IPS-18a (cell line): Measurements from ENCODE around the gene IRAK3.

ENCODE experiments used
- H3K27ac ChIP-seq: one replicate; pipeline ENCODE4 v1.5.1; 2013; ENCODE audit warnings: low read length
- H3K27me3 ChIP-seq: one replicate; pipeline ENCODE4 v1.6.1; 2013; ENCODE audit warnings: mild to moderate bottlenecking, low read length; ENCODE audit not compliant: control insufficient read depth, insufficient read depth
- H3K36me3 ChIP-seq: one replicate; pipeline ENCODE4 v1.6.1; 2013; ENCODE audit warnings: low read depth, low read length; ENCODE audit not compliant: control insufficient read depth
- H3K4me1 ChIP-seq: one replicate; pipeline ENCODE4 v1.6.1; 2013; ENCODE audit warnings: low read depth, low read length; ENCODE audit not compliant: control insufficient read depth
- H3K4me3 ChIP-seq: one replicate; pipeline ENCODE4 v1.5.1; 2013; ENCODE audit warnings: low read length
- H3K9ac ChIP-seq: one replicate; pipeline ENCODE4 v1.6.1; 2013; ENCODE audit warnings: mild to moderate bottlenecking, low read length, moderate library complexity
- H3K9me3 ChIP-seq: one replicate; pipeline ENCODE4 v1.6.1; 2013; ENCODE audit warnings: low read depth, low read length; ENCODE audit not compliant: control insufficient read depth

IRAK3 gene, protein sequence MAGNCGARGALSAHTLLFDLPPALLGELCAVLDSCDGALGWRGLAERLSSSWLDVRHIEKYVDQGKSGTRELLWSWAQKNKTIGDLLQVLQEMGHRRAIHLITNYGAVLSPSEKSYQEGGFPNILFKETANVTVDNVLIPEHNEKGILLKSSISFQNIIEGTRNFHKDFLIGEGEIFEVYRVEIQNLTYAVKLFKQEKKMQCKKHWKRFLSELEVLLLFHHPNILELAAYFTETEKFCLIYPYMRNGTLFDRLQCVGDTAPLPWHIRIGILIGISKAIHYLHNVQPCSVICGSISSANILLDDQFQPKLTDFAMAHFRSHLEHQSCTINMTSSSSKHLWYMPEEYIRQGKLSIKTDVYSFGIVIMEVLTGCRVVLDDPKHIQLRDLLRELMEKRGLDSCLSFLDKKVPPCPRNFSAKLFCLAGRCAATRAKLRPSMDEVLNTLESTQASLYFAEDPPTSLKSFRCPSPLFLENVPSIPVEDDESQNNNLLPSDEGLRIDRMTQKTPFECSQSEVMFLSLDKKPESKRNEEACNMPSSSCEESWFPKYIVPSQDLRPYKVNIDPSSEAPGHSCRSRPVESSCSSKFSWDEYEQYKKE

DNA sequence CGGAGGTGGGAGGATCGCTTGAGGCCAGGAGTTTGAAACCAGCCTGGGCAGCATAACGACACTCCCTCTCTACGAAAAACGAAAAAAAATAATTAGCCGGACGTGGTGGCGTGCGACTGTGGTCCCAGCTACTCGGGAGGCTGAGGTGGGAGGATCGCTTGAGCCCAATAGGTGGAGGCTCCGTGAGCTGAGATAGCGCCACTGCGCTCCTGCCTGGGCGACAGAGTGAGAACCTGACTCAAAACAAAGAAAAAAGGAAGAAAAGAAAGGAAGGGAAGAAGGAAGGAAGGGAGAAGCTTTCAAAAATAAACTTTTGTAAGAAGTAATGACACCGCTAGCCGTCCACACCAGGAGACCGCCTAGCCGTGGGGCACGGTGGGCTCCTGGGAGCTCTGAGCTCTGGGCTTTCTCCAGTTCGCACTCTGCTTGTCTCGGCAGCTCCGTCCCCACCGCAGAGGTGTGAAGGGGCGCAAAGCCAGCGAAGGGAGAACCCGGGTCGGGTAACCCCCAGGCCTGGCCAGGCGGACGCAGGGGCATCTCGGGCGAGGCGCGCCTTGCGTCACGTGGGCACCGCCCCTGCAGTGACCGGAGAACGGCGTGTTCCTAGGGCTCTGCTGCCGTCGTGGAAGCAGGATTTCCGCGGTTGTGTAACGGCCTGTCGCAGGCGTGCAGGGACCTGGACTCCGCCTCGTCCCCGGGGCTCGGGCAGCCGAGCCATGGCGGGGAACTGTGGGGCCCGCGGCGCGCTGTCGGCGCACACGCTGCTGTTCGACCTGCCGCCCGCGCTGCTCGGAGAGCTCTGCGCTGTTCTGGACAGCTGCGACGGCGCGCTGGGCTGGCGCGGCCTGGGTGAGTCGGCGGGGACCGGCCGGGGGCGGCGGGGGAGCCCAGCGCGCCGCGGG, at the start of gene IRAK3:
Gene IRAK3 (plus strand): TSS at position 631 of the 902 bp plus-strand sequence. CDS start 86 bp downstream, at position 717.
- Histone ChIP-seq H3K36me3 (no peaks in the 10 kb centered on the region), H3K4me3 (peak within 1 kb of the TSS; percentile 57), H3K9me3 (no peaks in the 10 kb centered on the region), H3K27me3 (peaks cover 50% of the 10 kb centered on the region), H3K27ac (no peak within 1 kb of the TSS), H3K9ac (peak within 1 kb of the TSS; percentile 27), H3K4me1 (peaks cover 3% of the 10 kb centered on the region)

DNA sequence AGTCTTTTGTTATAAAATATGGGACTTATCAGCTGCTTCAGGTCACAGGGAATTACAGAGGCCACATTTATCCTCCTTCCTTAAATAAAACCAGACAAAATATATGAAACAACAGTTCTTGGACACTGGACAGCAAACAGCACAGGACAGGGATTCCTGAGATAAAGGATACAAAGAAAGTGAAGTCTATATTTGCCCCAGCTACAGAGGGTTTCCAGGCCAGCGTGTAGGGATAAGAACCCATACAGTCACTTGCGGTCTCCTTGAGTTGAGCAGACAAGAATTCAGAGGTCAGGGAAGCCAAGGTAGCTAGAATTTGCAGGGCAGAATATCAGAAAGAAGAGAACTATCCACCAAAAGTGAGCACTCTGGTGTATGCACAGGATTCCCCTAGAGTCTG, 49.7 kb upstream of the IRAK3 start:
- Histone ChIP-seq H3K9me3 (peaks cover 17% of the 10 kb centered on the region), H3K27ac (no peak overlapping the region), H3K27me3 (no peaks in the 10 kb centered on the region), H3K36me3 (peaks cover 7% of the 10 kb centered on the region), H3K9ac (no peak overlapping the region), H3K4me1 (no peaks in the 10 kb centered on the region), H3K4me3 (no peak overlapping the region)

DNA sequence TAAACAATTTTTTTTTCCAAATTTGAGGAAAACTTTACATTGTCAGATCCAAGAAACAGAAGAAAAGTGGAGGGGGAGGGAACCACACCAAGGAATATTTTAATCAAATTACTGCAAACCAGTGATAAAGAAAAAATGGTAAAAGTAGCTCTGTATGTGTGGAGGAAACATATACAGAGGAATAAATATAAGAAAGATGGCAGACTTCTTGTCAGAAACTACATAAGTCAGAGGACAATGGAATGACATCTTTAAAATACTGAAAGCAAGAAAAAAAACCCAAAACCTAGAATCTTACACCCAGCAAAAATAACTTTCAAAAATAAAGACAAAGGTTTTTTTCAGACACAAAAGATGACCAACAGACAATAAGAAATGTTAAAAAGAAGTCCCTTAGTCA, 48.3 kb upstream of the IRAK3 start:
- no peak overlapping the region for H3K4me3 ChIP-seq
- H3K27ac ChIP-seq, result no peak overlapping the region
- peaks cover 17% of the 10 kb centered on the region for H3K9me3 ChIP-seq
- H3K36me3 ChIP-seq, result peaks cover 7% of the 10 kb centered on the region
- no peak overlapping the region for H3K9ac ChIP-seq
- H3K27me3 ChIP-seq, result no peaks in the 10 kb centered on the region
- H3K4me1 ChIP-seq, result peaks cover 3% of the 10 kb centered on the region

DNA sequence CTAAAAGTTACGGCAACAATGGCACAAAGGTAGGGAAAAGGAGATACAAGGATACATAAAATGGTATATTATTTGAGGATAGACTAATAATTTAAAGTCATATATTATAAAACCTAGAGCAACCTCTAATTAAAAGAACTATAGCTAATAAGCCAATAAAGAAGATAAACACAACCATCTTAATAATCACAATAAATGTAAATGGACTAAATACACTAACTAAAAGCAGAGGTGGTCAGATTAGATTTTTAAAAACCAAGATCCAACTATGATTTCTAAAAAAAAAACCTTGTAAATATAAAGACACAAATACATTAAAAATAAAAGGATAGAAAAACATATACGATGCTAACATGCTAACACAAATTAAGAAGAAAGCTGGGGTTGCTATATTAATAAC, 47.7 kb upstream of the IRAK3 start:
- Histone ChIP-seq H3K9me3 (peaks cover 17% of the 10 kb centered on the region), H3K27me3 (no peaks in the 10 kb centered on the region), H3K36me3 (peaks cover 7% of the 10 kb centered on the region), H3K27ac (no peak overlapping the region), H3K9ac (no peak overlapping the region), H3K4me3 (no peak overlapping the region), H3K4me1 (peaks cover 3% of the 10 kb centered on the region)

DNA sequence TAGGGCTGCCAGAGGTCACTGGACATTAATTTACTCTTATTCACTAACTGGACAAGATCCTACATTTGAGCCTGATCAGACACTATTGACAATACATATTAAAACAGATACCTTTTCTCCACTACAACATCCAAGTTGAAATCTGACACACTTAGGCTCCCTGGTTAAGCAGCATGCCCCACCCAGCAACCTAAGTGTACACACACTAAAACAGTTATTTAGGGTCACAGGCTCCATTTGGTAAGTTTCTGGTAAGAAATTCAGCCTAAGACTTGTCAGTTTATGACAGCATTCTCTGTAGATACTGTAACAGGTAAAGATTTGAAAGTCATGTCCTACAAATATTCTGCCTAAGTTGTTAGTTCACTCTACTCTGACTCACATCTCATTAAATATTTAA, 46.2 kb upstream of the IRAK3 start:
- Histone ChIP-seq H3K9ac (no peak overlapping the region), H3K4me1 (peaks cover 3% of the 10 kb centered on the region), H3K27me3 (no peaks in the 10 kb centered on the region), H3K9me3 (peaks cover 17% of the 10 kb centered on the region), H3K27ac (no peak overlapping the region), H3K36me3 (peaks cover 2% of the 10 kb centered on the region), H3K4me3 (no peak overlapping the region)

DNA sequence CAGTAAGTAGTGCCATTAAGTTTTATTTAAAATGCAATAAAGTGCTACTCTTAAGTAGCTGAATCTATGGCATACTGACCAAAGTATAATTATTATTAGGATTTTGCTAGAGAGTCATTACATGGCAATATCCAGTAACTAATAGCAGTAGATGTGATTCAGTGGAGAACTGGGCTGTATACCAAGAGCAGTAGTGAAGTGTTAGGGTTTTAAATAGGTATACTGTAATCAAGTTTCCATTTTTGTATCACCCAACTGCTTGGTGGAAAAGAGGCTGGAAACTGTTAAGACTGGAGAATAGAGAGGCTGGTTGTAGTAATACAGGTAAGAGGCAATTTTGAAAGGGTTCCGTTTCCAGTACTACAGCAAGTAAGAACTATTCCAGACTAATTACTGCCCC, 45.1 kb upstream of the IRAK3 start:
- no peak overlapping the region for H3K27ac ChIP-seq
- peaks cover 17% of the 10 kb centered on the region for H3K9me3 ChIP-seq
- no peak overlapping the region for H3K9ac ChIP-seq
- no peak overlapping the region for H3K4me3 ChIP-seq
- peaks cover 3% of the 10 kb centered on the region for H3K4me1 ChIP-seq
- H3K27me3 ChIP-seq, result no peaks in the 10 kb centered on the region
- no peaks in the 10 kb centered on the region for H3K36me3 ChIP-seq

DNA sequence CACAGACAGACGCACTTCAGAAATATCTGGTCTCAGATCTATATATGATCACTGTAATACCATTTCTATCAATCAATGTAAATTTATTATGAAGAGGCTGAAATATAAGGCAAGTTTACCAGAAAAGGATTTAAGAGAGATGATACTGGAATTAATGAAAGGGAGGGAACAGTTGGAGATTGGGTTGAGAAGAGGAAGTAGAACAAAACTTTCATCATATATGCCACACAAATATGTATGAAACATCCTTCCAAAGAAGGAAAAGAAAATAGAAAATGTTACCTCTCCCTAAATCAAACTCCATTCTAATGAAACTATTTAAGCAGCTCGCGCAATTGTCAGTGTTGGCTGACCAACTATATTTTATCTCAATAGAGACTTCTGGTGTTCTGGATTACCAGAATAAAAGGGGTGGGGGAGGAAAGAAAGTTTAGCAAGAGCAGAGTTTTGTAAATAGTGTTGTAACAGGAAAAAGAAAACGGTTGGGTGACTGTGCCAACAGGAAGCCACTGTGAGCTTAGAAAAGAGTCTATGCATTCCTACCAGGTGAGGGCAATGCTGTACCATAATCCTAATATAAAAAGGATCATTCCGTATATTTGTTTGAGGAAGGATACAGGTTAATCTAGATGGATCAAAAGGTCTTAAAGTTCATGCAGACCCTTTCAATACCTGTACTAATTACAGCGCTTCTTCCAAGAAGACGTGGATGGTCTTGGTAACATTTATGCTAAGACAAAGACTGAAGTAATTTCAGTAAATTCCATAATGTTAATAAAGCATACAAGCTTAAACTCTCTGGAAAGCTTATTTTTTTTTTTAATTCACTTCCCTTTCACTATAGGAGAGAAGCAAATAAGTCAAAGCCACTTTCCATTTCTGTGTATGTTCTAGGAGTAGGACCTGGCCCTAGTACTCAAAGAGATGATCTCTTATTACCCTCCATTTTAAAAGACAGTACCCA, 43.9 kb upstream of the IRAK3 start:
- H3K4me3 ChIP-seq, result no peak overlapping the region
- H3K4me1 ChIP-seq, result peaks cover 3% of the 10 kb centered on the region
- no peak overlapping the region for H3K9ac ChIP-seq
- no peak overlapping the region for H3K27ac ChIP-seq
- H3K27me3 ChIP-seq, result no peaks in the 10 kb centered on the region
- peaks cover 15% of the 10 kb centered on the region for H3K9me3 ChIP-seq
- H3K36me3 ChIP-seq, result no peaks in the 10 kb centered on the region

DNA sequence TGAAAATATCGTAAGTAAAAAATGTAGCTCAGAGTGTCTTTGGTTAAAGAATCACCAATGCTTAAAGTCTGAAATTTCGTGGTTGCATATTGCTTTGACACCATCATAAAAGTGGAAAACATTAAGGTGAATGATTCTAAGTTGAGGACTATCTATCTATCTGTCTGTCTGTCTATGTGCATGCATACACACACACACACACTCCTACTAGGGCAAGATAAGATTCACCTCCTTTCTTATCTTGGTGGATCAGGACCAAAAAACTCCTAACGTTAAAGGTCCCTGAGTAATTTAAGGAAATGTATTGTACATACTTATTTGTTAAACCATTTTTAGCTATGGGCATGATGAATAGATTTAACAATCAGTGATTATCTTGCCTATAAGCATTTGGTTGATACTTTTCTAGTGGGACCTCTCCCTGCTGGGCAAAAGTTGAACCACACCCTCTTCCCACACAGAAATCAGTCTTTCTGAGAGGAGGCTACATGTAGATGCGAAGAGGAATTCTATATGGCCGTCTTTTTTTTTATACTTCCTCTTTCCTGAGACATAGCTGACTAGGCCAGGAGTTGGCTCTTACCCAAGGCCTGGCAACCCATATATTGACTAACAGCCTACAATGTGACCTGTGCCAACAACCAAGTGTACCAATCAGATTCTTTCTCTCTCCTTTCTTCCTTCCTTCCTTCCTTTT, 39.2 kb upstream of the IRAK3 start:
- H3K27me3 ChIP-seq, result no peaks in the 10 kb centered on the region
- no peak overlapping the region for H3K9ac ChIP-seq
- H3K9me3 ChIP-seq, result no peaks in the 10 kb centered on the region
- H3K4me1 ChIP-seq, result peaks cover 3% of the 10 kb centered on the region
- no peaks in the 10 kb centered on the region for H3K36me3 ChIP-seq
- no peak overlapping the region for H3K27ac ChIP-seq
- H3K4me3 ChIP-seq, result no peak overlapping the region

DNA sequence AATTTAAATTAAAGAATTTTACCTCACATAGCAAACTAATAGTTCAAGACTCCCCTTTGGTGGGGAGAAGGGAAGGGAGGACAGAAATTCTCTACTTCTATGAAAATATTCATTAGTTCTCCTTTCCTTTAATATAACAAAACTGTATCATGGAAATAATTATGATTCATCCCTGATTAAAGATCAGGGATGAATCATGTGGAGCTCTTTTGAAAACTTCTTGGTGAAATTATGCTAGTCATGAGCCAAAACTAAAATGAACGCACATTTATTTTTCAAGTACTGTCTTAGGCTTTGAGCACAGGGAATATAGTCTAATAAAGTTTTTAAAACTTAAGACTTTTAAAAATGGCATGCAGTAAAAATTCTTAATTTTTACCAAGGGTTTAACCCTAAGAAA, 36.3 kb upstream of the IRAK3 start:
- Histone ChIP-seq H3K27ac (no peak overlapping the region), H3K27me3 (no peaks in the 10 kb centered on the region), H3K4me1 (no peaks in the 10 kb centered on the region), H3K9me3 (no peaks in the 10 kb centered on the region), H3K9ac (no peak overlapping the region), H3K36me3 (no peaks in the 10 kb centered on the region), H3K4me3 (no peak overlapping the region)

DNA sequence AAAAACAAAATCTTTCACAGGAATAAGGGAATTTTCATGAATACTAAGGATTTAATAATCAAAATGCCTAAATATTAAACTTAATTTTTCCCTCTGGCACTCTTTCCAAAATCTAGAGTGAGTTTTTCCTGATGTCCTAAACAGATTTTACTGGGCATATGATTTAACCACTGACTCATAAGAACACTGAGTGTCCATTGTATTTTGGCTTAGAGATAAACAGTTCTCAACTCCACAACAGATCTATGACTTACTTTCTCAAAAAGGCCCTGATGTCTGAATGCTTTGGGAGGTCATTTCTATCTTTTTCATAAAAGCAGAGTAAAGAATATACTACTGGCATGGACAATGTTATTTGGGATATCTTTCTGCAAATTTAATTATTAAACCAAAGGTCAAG, 34.2 kb upstream of the IRAK3 start:
- Histone ChIP-seq H3K4me1 (no peaks in the 10 kb centered on the region), H3K4me3 (no peak overlapping the region), H3K27me3 (no peaks in the 10 kb centered on the region), H3K9me3 (no peaks in the 10 kb centered on the region), H3K36me3 (peaks cover 1% of the 10 kb centered on the region), H3K27ac (no peak overlapping the region), H3K9ac (no peak overlapping the region)
